GM21367 (cell line): ENCODE data around the gene CLEC17A.
A peak's percentile ranks its signal among the peaks of the same experiment; 100 is the strongest.
"Not testable (repeated sequence)": the region's sequence is repeated elsewhere in the genome, so short reads cannot be mapped to it uniquely, and the experiment has no call there.

ENCODE experiments used
- ATAC-seq: cut with Tn5 transposase; IDR thresholded peaks from one replicate; pipeline ENCODE4 v1.9.1; 2021; ENCODE audit not compliant: unreplicated experiment

CLEC17A gene

DNA sequence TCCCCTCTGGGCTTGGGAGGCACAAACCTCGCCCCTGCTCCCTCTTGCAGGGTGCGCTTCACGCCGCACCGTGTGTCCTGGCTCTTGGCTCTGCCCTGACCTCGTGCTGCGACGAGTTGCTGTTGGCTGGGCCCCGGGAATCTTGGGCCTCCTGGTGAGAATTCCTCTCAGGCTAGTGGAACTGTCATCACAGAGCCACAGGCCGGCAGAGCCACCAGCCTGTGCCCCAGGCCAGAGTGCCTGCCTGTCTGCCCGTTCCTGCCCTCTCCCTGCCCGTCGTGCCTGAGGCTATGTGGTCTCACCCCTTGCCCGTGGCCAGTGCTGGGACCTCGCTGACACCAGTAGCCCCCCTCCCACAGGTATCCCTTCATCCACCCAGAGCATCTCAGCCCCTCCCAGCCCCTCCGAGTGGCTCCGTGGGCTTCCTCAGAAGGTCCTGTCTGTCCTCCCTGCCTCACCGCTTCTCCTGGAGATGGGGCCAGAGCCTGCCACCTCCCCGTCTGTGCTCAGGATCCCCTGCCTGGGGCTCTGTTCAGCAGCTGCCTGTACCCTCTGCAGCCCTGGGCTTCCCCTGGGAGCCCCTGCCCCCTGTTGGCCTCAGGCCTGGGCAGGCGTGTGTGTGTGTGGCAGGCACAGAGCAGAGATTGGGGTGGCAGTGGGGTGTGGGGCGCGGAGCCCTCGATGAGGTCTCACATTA is 24.4 kb upstream of the CLEC17A start:
- ATAC-seq, result no peak

GRCh38 chr19:14559916-14560775 is 22.7 kb upstream of the CLEC17A start:
- no peak for ATAC-seq

DNA sequence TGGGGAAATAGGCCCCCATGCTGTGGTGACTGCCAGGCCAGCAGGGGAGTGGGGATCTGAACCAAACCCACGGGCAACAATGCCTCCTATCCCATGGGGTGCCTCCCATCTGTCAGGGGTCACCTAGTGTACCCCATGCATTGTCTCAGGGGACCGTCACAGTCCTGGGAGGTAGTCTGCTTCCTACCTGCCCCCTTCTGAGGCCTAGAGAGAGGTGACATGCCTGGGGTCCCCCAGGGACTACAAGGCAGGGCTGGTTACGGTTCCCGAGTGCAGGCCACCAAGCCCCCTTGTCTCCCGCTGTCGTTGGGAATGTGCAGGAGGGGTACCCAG is 22.1 kb upstream of the CLEC17A start:
- no peak for ATAC-seq

DNA sequence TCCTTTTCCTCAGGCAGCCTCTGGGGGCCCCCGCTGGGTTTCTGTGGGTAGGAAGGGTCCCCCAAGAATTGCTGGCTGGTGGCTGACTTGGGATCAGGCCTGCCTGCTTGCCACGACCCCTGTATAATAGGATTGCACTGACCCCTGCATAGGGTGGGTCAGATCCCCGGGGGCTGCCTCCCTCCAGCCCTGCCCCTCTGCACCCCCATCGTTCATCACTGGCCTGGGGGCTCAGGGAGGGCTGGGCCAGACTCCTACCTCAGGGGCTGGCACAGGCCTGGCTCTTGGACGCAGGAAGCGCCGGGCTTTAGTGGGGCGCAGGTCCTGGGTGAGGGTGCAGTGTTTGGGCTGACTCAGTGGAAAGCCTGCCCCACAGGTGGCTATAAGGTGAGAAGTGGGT is 21.6 kb upstream of the CLEC17A start:
- ATAC-seq, result no peak

- no peak for ATAC-seq
These were observed 21.0 kb upstream of the CLEC17A start for GRCh38 chr19:14561847-14562351.

GRCh38 chr19:14562660-14563589 is 20.0 kb upstream of the CLEC17A start:
- ATAC-seq, result no peak

DNA sequence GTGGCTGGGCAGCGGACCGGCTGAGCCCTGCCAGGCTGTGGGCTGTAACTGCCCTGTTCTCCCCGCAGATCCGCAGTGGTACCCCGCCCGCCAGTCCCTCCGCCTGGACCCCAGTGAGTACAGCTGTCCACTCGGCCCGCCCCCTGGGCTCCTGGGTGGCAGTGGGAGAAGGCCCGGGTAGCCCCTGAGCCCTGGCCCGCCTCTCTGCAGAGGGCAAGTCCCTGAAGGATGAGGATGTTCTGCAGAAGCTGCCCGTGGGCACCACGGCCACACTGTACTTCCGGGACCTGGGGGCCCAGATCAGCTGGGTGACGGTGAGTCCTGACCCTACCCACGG is 19.3 kb upstream of the CLEC17A start:
- ATAC-seq, result no peak

GRCh38 chr19:14563989-14564651 is 18.8 kb upstream of the CLEC17A start:
- no peak for ATAC-seq

- not testable (repeated sequence) for ATAC-seq
These were observed 18.1 kb upstream of the CLEC17A start for GRCh38 chr19:14564652-14565297.

- ATAC-seq, result no peak
These were observed 17.6 kb upstream of the CLEC17A start for GRCh38 chr19:14565298-14565679.

- no peak for ATAC-seq
These were observed 16.8 kb upstream of the CLEC17A start for GRCh38 chr19:14565765-14566711.

DNA sequence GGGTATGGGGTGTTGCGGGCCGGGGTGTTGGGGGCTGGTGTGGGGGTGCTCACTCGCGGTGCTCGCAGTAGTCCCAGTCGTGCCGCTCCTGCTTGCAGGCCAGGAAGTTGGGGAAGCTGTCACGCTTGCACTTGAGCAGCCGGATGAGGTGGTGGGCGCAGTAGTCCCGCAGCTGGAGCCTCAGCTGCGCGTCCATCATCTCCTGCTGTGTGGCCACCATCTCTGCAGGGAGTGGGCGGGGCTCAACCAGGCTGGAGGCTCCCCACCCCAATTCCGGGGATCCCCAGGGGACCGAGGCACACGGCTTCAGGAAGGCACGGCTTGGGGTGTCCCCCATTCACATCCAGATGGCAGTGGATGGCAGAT is 16.2 kb upstream of the CLEC17A start:
- ATAC-seq, result no peak

- no peak for ATAC-seq
These were observed 15.8 kb upstream of the CLEC17A start for GRCh38 chr19:14567079-14567478.

GRCh38 chr19:14570864-14571527 is 11.9 kb upstream of the CLEC17A start:
- no peak for ATAC-seq

- peak; percentile 74 for ATAC-seq
These were observed 11.0 kb upstream of the CLEC17A start, which contains the start of gene NDUFB7 for GRCh38 chr19:14571695-14572490. NDUFB7 (minus strand) TSS chr19:14572066; CDS start chr19:14572000, 66 bp downstream.

GRCh38 chr19:14575428-14575980 is 7.4 kb upstream of the CLEC17A start:
- ATAC-seq, result no peak

DNA sequence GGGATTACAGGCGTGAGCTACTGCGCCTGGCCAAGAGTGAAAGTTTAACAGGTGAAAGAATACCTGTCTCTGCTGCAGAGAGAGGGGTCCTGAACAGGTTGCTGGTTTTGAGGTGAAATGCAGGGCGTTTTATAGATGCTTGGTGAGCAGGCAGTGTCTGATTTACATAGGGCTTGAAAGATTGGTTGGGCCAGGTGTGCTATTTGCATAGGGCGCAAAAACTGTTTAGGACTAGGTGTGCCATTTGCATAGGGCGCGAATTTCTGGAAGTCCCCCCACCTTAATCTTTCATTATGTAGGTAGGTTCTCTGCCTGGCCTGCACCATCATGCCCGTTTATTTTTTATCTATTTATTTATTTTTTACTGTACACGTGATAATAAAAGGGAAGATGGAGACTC is 6.5 kb upstream of the CLEC17A start:
- ATAC-seq, result no peak

GRCh38 chr19:14577264-14577663 is 5.6 kb upstream of the CLEC17A start:
- no peak for ATAC-seq
